IMR-90 (cell line): ENCODE results near the gene NMUR2. TPM values are rescaled to one million over a fixed set of nuclear protein-coding genes. Genes with fewer than 3 reads are reported as not detected.

Experiments used
- ATAC-seq: fragments of 200-7000 bp; cut with Tn5 transposase; 2 replicates; pipeline ENCODE4 v1.9.1; 2020; ENCODE audit warnings: low read depth, mild to moderate bottlenecking, moderate library complexity
- Bru-seq: library from RNA; stranded (reverse); fragments of 400-500 nt; gene quantifications from one replicate; lab custom pipeline; 2021; lab: Mats Ljungman, UMichigan
- BruChase-seq, 2 experiments: library from RNA; stranded (reverse); fragments of 400-500 nt; gene quantifications; one replicate each; lab custom pipeline; 2021; lab: Mats Ljungman, UMichigan
- BruUV-seq: library from RNA; stranded (reverse); fragments of 400-500 nt; replicated peaks from 2 replicates; lab custom pipeline; 2021; lab: Mats Ljungman, UMichigan
- CTCF ChIA-PET: fragments of 300-600 bp; formaldehyde crosslinking; extraction: SDS; loops from one replicate; lab custom pipeline; 2021; ENCODE audit warnings: antibody characterized with exemption; lab: Yijun Ruan, JAX
- POLR2A ChIA-PET: fragments of 300-600 bp; sonication (Branson Sonifier 250); formaldehyde crosslinking; loops from one replicate; lab custom pipeline; 2022; ENCODE audit warnings: antibody characterized with exemption; ENCODE audit not compliant: unreplicated experiment; lab: Charles Lee
- DNase-seq: peaks from one replicate; pipeline ENCODE4 v3.0.0; 2013
- H2AFZ ChIP-seq: replicated peaks from 2 replicates; pipeline ENCODE3; 2013; ENCODE audit warnings: low read length, mild to moderate bottlenecking; ENCODE audit not compliant: poor library complexity
- H2AK5ac ChIP-seq: 2 replicates; pipeline ENCODE4 v1.6.1; 2013; ENCODE audit warnings: low read depth, low read length, inconsistent platforms
- H2AK9ac ChIP-seq: replicated peaks from 2 replicates; pipeline ENCODE3; 2013; ENCODE audit warnings: mild to moderate bottlenecking, low read depth, low read length, moderate library complexity; ENCODE audit not compliant: poor library complexity
- H2BK120ac ChIP-seq: 2 replicates; pipeline ENCODE4 v1.6.1; 2013; ENCODE audit warnings: low read depth, low read length, inconsistent platforms
- H2BK15ac ChIP-seq: 3 replicates; pipeline ENCODE4 v1.6.1; 2013; ENCODE audit warnings: low read depth, low read length, inconsistent platforms
- H2BK20ac ChIP-seq: 2 replicates; pipeline ENCODE4 v1.6.1; 2013; ENCODE audit warnings: low read depth, mild to moderate bottlenecking, inconsistent platforms, low read length, moderate library complexity
- H2BK5ac ChIP-seq: 2 replicates; pipeline ENCODE4 v1.6.1; 2013; ENCODE audit warnings: mild to moderate bottlenecking, low read depth, low read length, inconsistent platforms; ENCODE audit not compliant: poor library complexity, severe bottlenecking
- H3K14ac ChIP-seq: replicated peaks from 2 replicates; pipeline ENCODE4 v1.6.1; 2013; ENCODE audit warnings: low read depth, low read length, inconsistent platforms
- H3K18ac ChIP-seq: 2 replicates; pipeline ENCODE4 v1.6.1; 2013; ENCODE audit warnings: low read depth, low read length, control low read depth
- H3K23ac ChIP-seq: 2 replicates; pipeline ENCODE4 v1.6.1; 2013; ENCODE audit warnings: low read depth, low read length, inconsistent platforms
- H3K27ac ChIP-seq: 2 replicates; pipeline ENCODE4 v1.5.1; 2013; ENCODE audit warnings: mild to moderate bottlenecking, control low read depth, low read length; ENCODE audit not compliant: insufficient read depth
- H3K27me3 ChIP-seq: 2 replicates; pipeline ENCODE4 v1.6.1; 2013; ENCODE audit warnings: low read length; ENCODE audit not compliant: control insufficient read depth, insufficient read depth
- H3K36me3 ChIP-seq: 2 replicates; pipeline ENCODE4 v1.6.1; 2013; ENCODE audit warnings: low read length, mixed read lengths; ENCODE audit not compliant: control insufficient read depth, insufficient read depth
- H3K4ac ChIP-seq: 2 replicates; pipeline ENCODE4 v1.6.1; 2013; ENCODE audit warnings: low read depth, low read length, inconsistent platforms
- H3K4me1 ChIP-seq: 2 replicates; pipeline ENCODE4 v1.6.1; 2013; ENCODE audit warnings: low read length, mixed read lengths; ENCODE audit not compliant: control insufficient read depth, insufficient read depth
- H3K4me2 ChIP-seq: 2 replicates; pipeline ENCODE4 v1.6.1; 2013; ENCODE audit warnings: low read depth, mild to moderate bottlenecking, control low read depth, low read length, moderate library complexity
- H3K4me3 ChIP-seq: 2 replicates; pipeline ENCODE4 v1.5.1; 2013; ENCODE audit warnings: low read depth, mild to moderate bottlenecking, control low read depth, low read length, moderate library complexity; ENCODE audit not compliant: insufficient read depth
- H3K56ac ChIP-seq: 2 replicates; pipeline ENCODE4 v1.6.1; 2013; ENCODE audit warnings: low read length, inconsistent platforms; ENCODE audit not compliant: insufficient read depth; ENCODE audit errors: extremely low read depth
- H3K79me1 ChIP-seq, 2 experiments: 2 replicates each; pipeline ENCODE4 v1.6.1; 2013; ENCODE audit warnings: low read length in 2 of 2, inconsistent platforms in 1 of 2, low read depth in 1 of 2
- H3K9ac ChIP-seq: 2 replicates; pipeline ENCODE4 v1.6.1; 2013; ENCODE audit warnings: low read depth, low read length, control low read depth
- H3K9me1 ChIP-seq: 2 replicates; pipeline ENCODE4 v1.6.1; 2013; ENCODE audit warnings: low read length, inconsistent platforms; ENCODE audit not compliant: insufficient read depth
- H3K9me3 ChIP-seq: 2 replicates; pipeline ENCODE4 v1.6.1; 2013; ENCODE audit warnings: low read length; ENCODE audit not compliant: control insufficient read depth, insufficient read depth
- H4K20me1 ChIP-seq: 2 replicates; pipeline ENCODE4 v1.6.1; 2013; ENCODE audit warnings: low read length, inconsistent platforms; ENCODE audit not compliant: insufficient read depth
- H4K5ac ChIP-seq: 2 replicates; pipeline ENCODE4 v1.6.1; 2013; ENCODE audit warnings: mild to moderate bottlenecking, low read depth, low read length, control low read depth
- H4K8ac ChIP-seq, 2 experiments: 2 replicates each; pipeline ENCODE4 v1.6.1; 2013; ENCODE audit warnings: low read depth in 2 of 2, low read length in 2 of 2, control low read depth in 1 of 2, inconsistent platforms in 1 of 2
- H4K91ac ChIP-seq: 2 replicates; pipeline ENCODE4 v1.6.1; 2013; ENCODE audit warnings: low read depth, low read length, inconsistent platforms; ENCODE audit not compliant: insufficient read depth
- CEBPB ChIP-seq: IDR thresholded peaks from 2 replicates; pipeline ENCODE4 v1.6.1; 2012; ENCODE audit warnings: low read depth, low read length, improper control_type of control experiment
- MAFK ChIP-seq: IDR thresholded peaks from 2 replicates; pipeline ENCODE4 v1.6.1; 2012; ENCODE audit warnings: low read depth, low read length, improper control_type of control experiment
- RAD21 ChIP-seq: IDR thresholded peaks from 2 replicates; pipeline ENCODE4 v1.6.1; 2012; ENCODE audit warnings: low read length, improper control_type of control experiment
- WGBS, 2 experiments: methylation state at CpG; one replicate each; pipeline versions ENCODE4 v1.1.5 to v1.1.7; 2013; ENCODE audit warnings: missing lambda C conversion rate in 2 of 2; ENCODE audit not compliant: insufficient read length in 1 of 2; ENCODE audit errors: extremely low coverage in 2 of 2; 5-methylcytosine and 5-hydroxymethylcytosine counted together
- dilution Hi-C: fragments of 300-500 bp; cut with HindIII; formaldehyde crosslinking; loops from one replicate; pipeline ENCODE4 v1.14.3; 2018; ENCODE audit warnings: low sequenced_read_pairs; ENCODE audit not compliant: unreplicated experiment
- in situ Hi-C: fragments of 300-500 bp; cut with MboI; formaldehyde crosslinking; loops from 3 replicates; pipeline ENCODE4 v1.14.3; 2019; ENCODE audit warnings: low sequenced_read_pairs, inconsistent platforms, mixed read lengths
- intact Hi-C: fragments of 100-400 bp; cut with micrococcal nuclease; formaldehyde crosslinking; loops from 2 replicates; pipeline ENCODE4 v1.10.0; 2022
- long read RNA-seq: library from polyadenylated mRNA; unstranded; transcript quantifications from one replicate; pipeline ENCODE4 v2.0.0, GENCODE V29; 2021; ENCODE audit not compliant: unreplicated experiment
- polyA plus RNA-seq, 3 experiments: library from polyadenylated mRNA; depleted of rRNA; stranded (reverse); fragments of >200 nt; gene quantifications; 2 replicates each; pipeline ENCODE4 v1.2.3, GENCODE V29; 2012; ENCODE audit warnings: low replicate concordance in 1 of 3
- total RNA-seq: library from RNA; depleted of rRNA; stranded (reverse); fragments of >200 nt; gene quantifications from 2 replicates; pipeline ENCODE4 v1.2.3, GENCODE V29; 2012; rRNA removed
- TF ChIP-seq, protein P1 (sequence below): conservative IDR thresholded peaks from 2 replicates; pipeline ENCODE4 v1.5.1; 2012; ENCODE audit warnings: mild to moderate bottlenecking, low read depth, low read length, improper control_type of control experiment

The NMUR2 gene, protein sequence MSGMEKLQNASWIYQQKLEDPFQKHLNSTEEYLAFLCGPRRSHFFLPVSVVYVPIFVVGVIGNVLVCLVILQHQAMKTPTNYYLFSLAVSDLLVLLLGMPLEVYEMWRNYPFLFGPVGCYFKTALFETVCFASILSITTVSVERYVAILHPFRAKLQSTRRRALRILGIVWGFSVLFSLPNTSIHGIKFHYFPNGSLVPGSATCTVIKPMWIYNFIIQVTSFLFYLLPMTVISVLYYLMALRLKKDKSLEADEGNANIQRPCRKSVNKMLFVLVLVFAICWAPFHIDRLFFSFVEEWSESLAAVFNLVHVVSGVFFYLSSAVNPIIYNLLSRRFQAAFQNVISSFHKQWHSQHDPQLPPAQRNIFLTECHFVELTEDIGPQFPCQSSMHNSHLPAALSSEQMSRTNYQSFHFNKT
- total RNA-seq (not detected in 2 replicates), polyA plus RNA-seq (2012; rRNA removed) (not detected in 2 replicates), Bru-seq, nascent RNA (not detected), BruChase-seq, experiment 1, labeled RNA remaining after a 6-hour chase (not detected), BruChase-seq, experiment 2, labeled RNA remaining after a 2-hour chase (not detected)
- polyA plus RNA-seq (2012; cell fraction: cytosol; rRNA removed): not detected in 2 replicates
- polyA plus RNA-seq (2012; cell fraction: nucleus; rRNA removed; ENCODE audit: low replicate concordance): not detected in 2 replicates
- long read RNA-seq: 0 reads

DNA sequence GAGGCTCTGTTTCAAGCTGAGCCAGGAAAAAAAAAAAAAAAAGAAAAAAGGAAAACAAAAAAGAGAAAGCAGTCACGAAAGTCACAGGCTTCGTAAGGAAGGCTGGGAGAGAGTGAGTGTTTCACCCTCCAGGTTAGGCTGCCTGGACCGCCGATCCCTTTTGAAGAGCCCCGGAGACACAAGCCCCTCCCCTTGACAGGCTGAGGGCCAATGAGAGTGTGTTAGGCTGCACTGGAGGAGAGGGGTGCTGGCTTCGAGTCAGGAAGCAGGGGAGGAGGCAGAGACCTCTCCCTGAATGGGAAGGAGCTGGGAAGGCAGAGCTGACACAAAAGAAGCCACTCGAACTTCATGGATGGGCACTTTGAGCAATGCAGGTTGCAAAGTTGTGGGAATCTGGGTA, at the start of gene NMUR2:
NMUR2 (minus strand) TSS at position 135 of the 400 bp plus-strand sequence. CDS start 166 bp downstream, outside the sequence.
- 0% methylated on average over 1 of the region's 7 CpGs; no CpG with 5 or more reads in 1 of the 2 experiments for WGBS, 2 experiments
- dilution Hi-C loops: no loop called here
- no peak within 1 kb of the TSS for H4K8ac ChIP-seq

More for the DNA sequence above, at the start of gene NMUR2:
- intact Hi-C loops (no loop called here), in situ Hi-C loops (no loop called here)
- no peak within 1 kb of the TSS for H3K4ac ChIP-seq
- no peaks in the 10 kb centered on the region for H3K79me1 ChIP-seq
- H3K56ac ChIP-seq: no peak within 1 kb of the TSS
- POLR2A ChIA-PET: no interaction called here
- no peaks in the 10 kb centered on the region for H3K4me1 ChIP-seq
- H3K18ac ChIP-seq: no peak within 1 kb of the TSS
- ATAC-seq (no peak), DNase-seq (no peak)
- TF ChIP-seq CEBPB: no peak
- no peak for TF ChIP-seq RAD21
- TF ChIP-seq, protein P1, sequence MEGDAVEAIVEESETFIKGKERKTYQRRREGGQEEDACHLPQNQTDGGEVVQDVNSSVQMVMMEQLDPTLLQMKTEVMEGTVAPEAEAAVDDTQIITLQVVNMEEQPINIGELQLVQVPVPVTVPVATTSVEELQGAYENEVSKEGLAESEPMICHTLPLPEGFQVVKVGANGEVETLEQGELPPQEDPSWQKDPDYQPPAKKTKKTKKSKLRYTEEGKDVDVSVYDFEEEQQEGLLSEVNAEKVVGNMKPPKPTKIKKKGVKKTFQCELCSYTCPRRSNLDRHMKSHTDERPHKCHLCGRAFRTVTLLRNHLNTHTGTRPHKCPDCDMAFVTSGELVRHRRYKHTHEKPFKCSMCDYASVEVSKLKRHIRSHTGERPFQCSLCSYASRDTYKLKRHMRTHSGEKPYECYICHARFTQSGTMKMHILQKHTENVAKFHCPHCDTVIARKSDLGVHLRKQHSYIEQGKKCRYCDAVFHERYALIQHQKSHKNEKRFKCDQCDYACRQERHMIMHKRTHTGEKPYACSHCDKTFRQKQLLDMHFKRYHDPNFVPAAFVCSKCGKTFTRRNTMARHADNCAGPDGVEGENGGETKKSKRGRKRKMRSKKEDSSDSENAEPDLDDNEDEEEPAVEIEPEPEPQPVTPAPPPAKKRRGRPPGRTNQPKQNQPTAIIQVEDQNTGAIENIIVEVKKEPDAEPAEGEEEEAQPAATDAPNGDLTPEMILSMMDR: no peak
- TF ChIP-seq MAFK: no peak
- CTCF ChIA-PET: no interaction called here
- H4K91ac ChIP-seq: no peak within 1 kb of the TSS
- no peak within 1 kb of the TSS for H2AFZ ChIP-seq
- no peak within 1 kb of the TSS for H3K4me2 ChIP-seq
- H2AK5ac ChIP-seq: no peak within 1 kb of the TSS
- no peak within 1 kb of the TSS for H3K4me3 ChIP-seq
- no peak within 1 kb of the TSS for H2BK5ac ChIP-seq
- H2BK15ac ChIP-seq: no peak within 1 kb of the TSS
- BruUV-seq: no TSS peak
- H3K9ac ChIP-seq: no peak within 1 kb of the TSS
- no peak within 1 kb of the TSS for H3K23ac ChIP-seq
- no peak within 1 kb of the TSS for H3K14ac ChIP-seq
- H3K9me1 ChIP-seq: no peaks in the 10 kb centered on the region
- H2BK120ac ChIP-seq: no peak within 1 kb of the TSS
- H2BK20ac ChIP-seq: no peak within 1 kb of the TSS
- H2AK9ac ChIP-seq: no peak within 1 kb of the TSS
- no peak within 1 kb of the TSS for H3K27ac ChIP-seq
- no peaks in the 10 kb centered on the region for H3K36me3 ChIP-seq
- no peaks in the 10 kb centered on the region for H3K27me3 ChIP-seq
- H3K9me3 ChIP-seq: peaks cover 9% of the 10 kb centered on the region
- no peaks in the 10 kb centered on the region for H4K20me1 ChIP-seq
- no peak within 1 kb of the TSS for H4K5ac ChIP-seq
